IPS DF 6.9 (cell line): ENCODE results near the gene HIVEP2.

ENCODE experiments used
- DNase-seq: peaks from one replicate; pipeline ENCODE4 v3.0.0-alpha.2; 2013; ENCODE audit warnings: low read depth, low spot score
- H3K27ac ChIP-seq: one replicate; pipeline ENCODE4 v1.5.1; 2013; ENCODE audit warnings: low read length, control low read depth
- H3K27me3 ChIP-seq: 2 replicates; pipeline ENCODE4 v1.6.1; 2013; ENCODE audit warnings: mild to moderate bottlenecking, low read length; ENCODE audit not compliant: control insufficient read depth, insufficient read depth
- H3K36me3 ChIP-seq: 2 replicates; pipeline ENCODE4 v1.6.1; 2013; ENCODE audit warnings: low read length; ENCODE audit not compliant: control insufficient read depth, insufficient read depth
- H3K4me1 ChIP-seq: 2 replicates; pipeline ENCODE4 v1.6.1; 2013; ENCODE audit warnings: low read length; ENCODE audit not compliant: control insufficient read depth, insufficient read depth
- H3K4me3 ChIP-seq: 2 replicates; pipeline ENCODE4 v1.5.1; 2013; ENCODE audit warnings: mild to moderate bottlenecking, low read length
- H3K9me3 ChIP-seq: 2 replicates; pipeline ENCODE4 v1.6.1; 2013; ENCODE audit warnings: low read length, inconsistent platforms; ENCODE audit not compliant: control insufficient read depth, insufficient read depth
- WGBS: extraction: QIAGEN DNeasy Blood & Tissue Kit; methylation state at CpG from one replicate; pipeline ENCODE4 v1.1.7; 2013; ENCODE audit warnings: mixed read lengths, missing lambda C conversion rate; ENCODE audit not compliant: insufficient read length, insufficient coverage; 5-methylcytosine and 5-hydroxymethylcytosine counted together

The HIVEP2 gene

DNA sequence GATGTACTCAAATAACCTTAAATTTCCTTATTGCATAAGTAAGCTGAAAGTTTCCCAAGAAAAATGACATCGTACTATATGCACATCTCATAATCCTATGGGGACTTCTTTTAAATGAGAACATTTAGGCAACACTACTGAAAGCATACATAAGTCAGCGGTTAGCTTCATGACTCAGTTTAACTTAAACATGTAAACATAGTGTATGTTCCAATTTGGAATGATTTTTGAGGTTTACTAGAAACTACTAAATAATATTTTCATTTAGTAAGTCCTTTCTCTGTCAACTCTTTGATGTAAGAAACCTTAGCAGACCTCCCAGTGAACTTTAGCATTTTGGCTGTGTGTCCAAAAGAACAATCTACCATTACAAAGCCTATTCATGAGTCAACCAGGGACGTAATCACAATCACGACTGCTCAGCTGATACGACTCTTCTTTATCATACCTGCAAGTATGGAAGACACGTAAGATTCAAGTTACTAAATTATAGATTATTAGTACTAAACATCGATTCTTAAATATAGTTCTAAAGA lies 19.3 kb downstream of the HIVEP2 start:
- Histone ChIP-seq H3K27me3 (no peaks in the 10 kb centered on the region), H3K27ac (no peak overlapping the region)
- no CpG with 5 or more reads among the region's 7 CpGs for WGBS

DNA sequence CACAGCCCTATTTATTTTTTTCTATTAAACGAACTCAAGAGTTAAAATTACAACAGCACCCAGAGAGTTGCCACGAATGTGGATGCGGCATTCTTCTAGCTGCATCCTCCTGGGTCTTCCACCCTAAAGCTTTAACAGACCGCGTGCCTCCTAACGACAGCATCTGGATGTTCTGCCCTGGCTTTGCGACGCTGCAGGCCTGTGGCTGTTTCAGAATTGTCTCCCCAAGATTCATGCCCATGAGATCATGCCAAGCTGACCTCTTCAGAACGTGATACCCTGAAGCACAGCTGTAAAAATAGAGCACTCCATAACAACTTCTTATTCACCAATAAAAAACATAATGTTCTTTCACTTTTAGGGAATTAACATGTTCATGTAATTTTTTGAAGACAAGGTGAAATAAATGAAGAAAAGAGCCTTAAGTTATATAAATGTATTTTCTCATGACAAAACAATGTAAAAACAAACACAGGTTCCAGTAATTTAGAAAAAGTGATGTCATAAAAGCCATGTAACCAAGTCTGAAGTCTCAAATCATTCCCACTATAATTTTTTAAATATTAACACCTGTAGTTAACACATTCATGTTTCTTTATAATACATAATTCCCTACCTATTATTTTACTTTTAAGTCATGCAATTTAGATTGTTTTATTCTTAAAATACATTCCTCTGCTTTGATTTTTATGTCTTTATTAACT lies 26.5 kb downstream of the HIVEP2 start:
- Histone ChIP-seq H3K36me3 (no peaks in the 10 kb centered on the region), H3K27me3 (no peaks in the 10 kb centered on the region), H3K9me3 (no peaks in the 10 kb centered on the region), H3K4me3 (no peak overlapping the region), H3K4me1 (peaks cover 2% of the 10 kb centered on the region; the same call in 1 of the 2 replicates), H3K27ac (no peak overlapping the region)
- no CpG with 5 or more reads among the region's 9 CpGs for WGBS
- DNase-seq: no peak

More for the DNA sequence above, 19.3 kb downstream of the HIVEP2 start:
- no peaks in the 10 kb centered on the region for H3K9me3 ChIP-seq
- H3K36me3 ChIP-seq: no peaks in the 10 kb centered on the region
- no peak for DNase-seq
- H3K4me1 ChIP-seq: no peaks in the 10 kb centered on the region
- no peak overlapping the region for H3K4me3 ChIP-seq

DNA sequence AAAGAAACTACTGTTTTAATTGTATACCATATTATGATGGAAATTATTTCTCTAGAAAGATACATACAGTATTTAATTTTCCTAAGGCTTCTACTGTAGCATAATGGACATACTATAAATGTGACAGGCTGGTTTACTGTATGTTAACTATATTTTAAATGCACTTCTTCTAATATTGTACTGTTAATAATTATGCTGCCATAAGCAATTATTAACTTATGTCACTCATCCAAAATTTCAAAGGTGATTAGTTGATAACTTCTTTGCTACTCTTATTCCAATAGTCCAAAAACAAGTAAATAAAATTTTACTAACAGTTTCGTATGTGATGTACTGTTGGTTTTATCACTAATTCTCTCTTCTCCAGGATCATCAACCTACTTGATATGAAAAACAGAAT lies 28.1 kb downstream of the HIVEP2 start:
- H3K4me3 ChIP-seq: no peak overlapping the region
- peaks cover 5% of the 10 kb centered on the region; the same call in 1 of the 2 replicates for H3K4me1 ChIP-seq
- no peaks in the 10 kb centered on the region for H3K9me3 ChIP-seq
- H3K36me3 ChIP-seq: no peaks in the 10 kb centered on the region
- H3K27me3 ChIP-seq: no peaks in the 10 kb centered on the region
- no CpG with 5 or more reads among the region's 1 CpG for WGBS
- DNase-seq: no peak
- no peak overlapping the region for H3K27ac ChIP-seq

DNA sequence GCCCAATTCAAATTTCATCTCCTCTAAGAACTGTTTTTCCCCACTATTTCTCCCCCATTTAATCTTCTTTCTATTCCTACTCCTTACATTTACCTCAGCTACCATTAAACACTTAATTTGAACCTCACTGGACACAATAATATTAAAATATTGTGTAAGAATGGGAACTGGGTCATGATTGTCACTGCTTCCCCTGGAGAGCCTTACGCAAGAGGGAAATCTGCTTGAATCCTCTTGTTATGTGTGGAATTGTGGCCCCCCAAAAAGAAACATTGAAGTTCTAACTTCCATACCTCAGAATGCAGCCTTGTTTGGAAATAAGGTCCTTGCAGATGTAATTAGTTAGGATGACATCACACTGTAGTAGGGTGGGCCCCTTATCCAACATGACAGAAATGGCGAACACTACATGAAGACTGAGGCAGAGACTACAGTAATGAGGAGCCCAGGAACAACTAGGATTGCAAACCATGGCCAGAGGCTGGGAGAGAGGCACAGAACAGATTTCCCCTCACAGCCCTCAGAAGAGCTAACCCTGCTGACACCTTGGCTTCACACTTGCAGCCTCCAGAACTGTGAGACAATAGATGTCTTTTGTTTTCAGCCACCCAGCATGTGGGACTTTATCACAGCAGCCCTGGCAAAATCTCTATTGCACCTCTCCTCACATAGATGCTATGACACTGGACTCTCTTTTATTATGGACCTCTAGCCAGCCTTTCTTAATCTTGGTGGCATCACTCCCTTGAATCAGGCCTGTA lies 29.9 kb downstream of the HIVEP2 start:
- Histone ChIP-seq H3K27me3 (no peaks in the 10 kb centered on the region), H3K27ac (no peak overlapping the region), H3K4me3 (no peak overlapping the region), H3K4me1 (peaks cover 7% of the 10 kb centered on the region; the same call in 1 of the 2 replicates), H3K9me3 (no peaks in the 10 kb centered on the region), H3K36me3 (no peaks in the 10 kb centered on the region)
- WGBS: no CpG with 5 or more reads among the region's 2 CpGs
- no peak for DNase-seq

DNA sequence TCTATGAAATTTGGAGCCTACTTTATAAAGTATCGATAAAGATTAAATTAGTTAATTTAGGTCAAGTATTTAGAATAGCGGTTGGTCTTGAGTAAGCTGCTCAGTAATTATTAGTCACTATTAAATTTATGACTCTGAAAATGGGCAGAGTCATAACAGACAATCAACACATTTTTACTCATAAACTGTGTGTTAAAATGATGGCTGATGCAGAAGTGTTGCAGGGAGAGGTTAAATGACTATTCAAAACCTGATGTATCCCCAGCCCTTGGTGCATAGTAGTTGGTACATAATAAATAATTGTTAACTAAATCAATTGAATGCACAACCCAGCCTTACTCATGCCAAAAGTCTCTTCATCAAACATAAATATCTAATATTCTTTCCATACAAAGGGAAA lies 30.6 kb downstream of the HIVEP2 start:
- WGBS: 100% methylated on average over 2 of the region's 2 CpGs
- Histone ChIP-seq H3K27me3 (no peaks in the 10 kb centered on the region), H3K4me1 (peaks cover 7% of the 10 kb centered on the region; the same call in 1 of the 2 replicates), H3K36me3 (no peaks in the 10 kb centered on the region), H3K9me3 (no peaks in the 10 kb centered on the region), H3K4me3 (no peak overlapping the region), H3K27ac (no peak overlapping the region)
- DNase-seq: no peak

DNA sequence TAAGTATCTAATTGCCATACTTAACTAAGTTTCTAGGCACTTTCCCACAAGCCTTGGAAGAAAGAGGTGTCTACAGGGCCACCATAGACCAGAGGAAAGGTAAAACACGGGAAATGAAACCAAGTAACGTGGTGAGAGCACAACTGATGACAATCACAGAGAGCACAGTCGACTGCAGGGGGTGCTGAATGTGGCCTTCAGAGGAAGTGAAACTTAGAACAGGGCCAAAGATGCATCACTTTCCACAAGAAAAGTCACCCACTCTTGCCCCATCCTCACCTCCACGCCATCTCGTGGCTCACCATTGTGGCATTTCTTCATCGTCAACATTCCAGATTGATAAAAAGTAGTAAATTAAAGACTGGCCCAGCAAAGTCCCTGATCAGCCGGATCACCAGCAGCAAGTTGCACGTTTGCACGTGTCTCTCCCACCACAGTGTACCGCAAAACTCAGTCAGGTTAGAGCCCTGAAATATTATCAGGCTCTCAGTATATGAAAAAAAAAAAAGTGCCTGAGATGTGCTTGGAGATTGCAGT lies 31.4 kb downstream of the HIVEP2 start:
- DNase-seq: no peak
- H3K36me3 ChIP-seq: no peaks in the 10 kb centered on the region
- no CpG with 5 or more reads among the region's 10 CpGs for WGBS
- H3K27ac ChIP-seq: no peak overlapping the region
- H3K27me3 ChIP-seq: no peaks in the 10 kb centered on the region
- peaks cover 7% of the 10 kb centered on the region; the same call in 1 of the 2 replicates for H3K4me1 ChIP-seq
- H3K9me3 ChIP-seq: no peaks in the 10 kb centered on the region
- no peak overlapping the region for H3K4me3 ChIP-seq

DNA sequence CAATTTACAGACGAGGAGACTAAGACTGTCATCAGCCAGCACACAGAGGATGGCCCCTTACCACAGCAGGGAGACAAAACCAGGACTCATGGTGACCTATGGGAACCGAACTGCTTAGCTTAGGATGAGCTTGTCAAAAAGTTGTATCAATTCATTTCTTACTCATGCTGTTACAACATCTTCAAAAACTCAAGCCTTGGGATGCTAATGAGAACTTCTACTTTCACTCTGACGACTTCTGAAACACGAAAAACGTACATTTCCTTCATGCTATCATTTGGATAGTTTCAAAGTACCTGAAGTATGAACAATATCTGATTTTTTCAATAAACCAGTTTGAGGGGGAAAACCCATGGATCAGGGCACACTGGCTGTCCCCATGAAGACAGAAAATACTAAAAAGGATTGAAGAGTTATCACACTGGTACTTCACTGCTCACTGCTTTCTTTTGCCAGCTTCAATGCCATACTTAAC lies 31.9 kb downstream of the HIVEP2 start:
- H3K4me1 ChIP-seq: peaks cover 7% of the 10 kb centered on the region; the same call in 1 of the 2 replicates
- no peaks in the 10 kb centered on the region for H3K36me3 ChIP-seq
- H3K9me3 ChIP-seq: no peaks in the 10 kb centered on the region
- no peak for DNase-seq
- no peak overlapping the region for H3K4me3 ChIP-seq
- no CpG with 5 or more reads among the region's 5 CpGs for WGBS
- no peaks in the 10 kb centered on the region for H3K27me3 ChIP-seq
- no peak overlapping the region for H3K27ac ChIP-seq

DNA sequence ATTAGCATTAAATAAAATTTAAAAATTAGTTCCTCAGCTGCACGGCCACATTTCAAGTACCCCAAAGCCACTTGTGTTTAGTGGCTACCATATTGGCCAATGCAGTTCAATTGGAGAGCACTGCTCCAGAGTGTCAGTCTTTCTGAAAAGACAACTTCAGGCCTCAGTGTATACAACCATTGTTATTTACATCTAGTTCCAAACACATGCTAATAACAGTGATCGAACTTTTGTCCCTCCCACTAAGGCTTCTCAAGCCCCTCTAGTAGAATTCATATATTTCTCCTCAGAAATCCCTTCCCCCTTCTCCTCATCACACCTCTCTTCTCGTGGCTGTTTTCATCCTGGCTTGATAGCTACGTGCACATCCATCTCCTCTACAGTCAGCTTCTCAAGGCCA lies 32.9 kb downstream of the HIVEP2 start:
- Histone ChIP-seq H3K9me3 (no peaks in the 10 kb centered on the region), H3K4me1 (peaks cover 7% of the 10 kb centered on the region; the same call in 1 of the 2 replicates), H3K27ac (no peak overlapping the region), H3K27me3 (no peaks in the 10 kb centered on the region), H3K4me3 (no peak overlapping the region), H3K36me3 (no peaks in the 10 kb centered on the region)
- no CpG with 5 or more reads among the region's 4 CpGs for WGBS
- DNase-seq: peak; percentile 13

DNA sequence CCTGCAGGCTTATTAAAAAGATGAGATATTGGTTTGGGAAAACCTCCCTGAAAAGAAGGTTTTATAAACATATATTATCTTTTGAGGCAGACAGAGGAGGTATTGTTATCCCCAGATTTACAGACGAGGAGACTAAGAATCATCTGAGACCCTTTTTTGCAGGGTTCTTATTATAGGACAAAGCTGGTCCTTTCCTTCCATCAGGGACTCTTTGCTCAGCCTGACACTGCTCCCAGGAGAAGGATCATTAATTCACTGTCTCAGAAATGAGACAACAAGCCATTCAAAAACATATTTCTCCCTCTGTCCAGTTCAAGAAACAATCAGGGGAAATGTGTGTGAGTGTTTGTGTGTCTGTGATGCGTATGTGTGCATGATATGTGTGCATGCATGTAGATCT lies 33.5 kb downstream of the HIVEP2 start:
- DNase-seq: no peak
- peaks cover 7% of the 10 kb centered on the region; the same call in 1 of the 2 replicates for H3K4me1 ChIP-seq
- no CpG with 5 or more reads among the region's 2 CpGs for WGBS

DNA sequence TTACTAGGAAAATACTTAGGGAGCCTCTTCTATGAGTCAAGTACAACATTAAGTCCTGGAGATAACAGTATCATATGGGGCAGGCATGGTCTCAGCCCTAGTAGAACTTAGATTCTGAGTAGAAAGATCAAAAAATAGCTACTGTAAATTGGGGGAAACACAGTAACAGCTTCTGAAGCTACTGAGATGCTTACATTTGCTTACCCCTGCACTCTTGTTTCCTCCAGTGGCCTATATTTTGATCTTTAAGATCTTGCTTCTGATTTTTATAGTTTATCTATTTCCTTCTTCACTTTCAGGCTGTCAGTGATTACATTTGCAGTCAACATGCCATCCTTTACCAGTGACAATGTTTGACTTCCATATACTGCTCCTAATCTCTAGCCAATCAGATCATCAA lies 35.3 kb downstream of the HIVEP2 start:
- H3K36me3 ChIP-seq: no peaks in the 10 kb centered on the region
- no peaks in the 10 kb centered on the region for H3K27me3 ChIP-seq
- DNase-seq: no peak
- H3K4me1 ChIP-seq: peaks cover 5% of the 10 kb centered on the region; the same call in 1 of the 2 replicates
- no peaks in the 10 kb centered on the region for H3K9me3 ChIP-seq
- no peak overlapping the region for H3K4me3 ChIP-seq
- no peak overlapping the region for H3K27ac ChIP-seq

More for the DNA sequence above, 33.5 kb downstream of the HIVEP2 start:
- H3K27me3 ChIP-seq: no peaks in the 10 kb centered on the region
- H3K27ac ChIP-seq: no peak overlapping the region
- H3K36me3 ChIP-seq: no peaks in the 10 kb centered on the region
- no peaks in the 10 kb centered on the region for H3K9me3 ChIP-seq
- no peak overlapping the region for H3K4me3 ChIP-seq
